ENCODE results near the gene TMEM9. TPM values are rescaled to one million over a fixed set of nuclear protein-coding genes. Genes with fewer than 3 reads are reported as not detected.

Gene TMEM9
- total RNA-seq, 3 donors from 2014 or later, result 19.1 to 38.9 (median 24.1) TPM

DNA sequence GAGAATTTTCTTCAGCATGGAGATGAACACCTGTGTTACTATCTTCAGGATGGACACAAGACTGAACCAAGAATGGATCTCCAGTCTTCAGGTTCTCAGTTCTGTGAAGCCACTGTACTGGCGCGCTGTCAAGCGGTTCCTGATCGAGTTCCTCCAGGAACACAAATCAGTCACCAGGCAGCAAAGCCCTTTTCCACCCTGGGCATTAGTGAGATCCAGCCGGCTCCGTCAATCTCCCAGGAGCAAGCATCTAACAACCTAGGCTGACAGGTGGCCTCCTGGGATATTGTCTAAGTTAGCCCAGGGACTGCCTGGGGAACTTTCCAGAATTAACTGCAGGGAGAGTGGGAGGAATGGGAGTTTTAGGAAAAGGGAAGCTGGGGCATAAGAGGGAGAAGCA is 26.6 kb upstream of the TMEM9 start:
- Histone ChIP-seq H3K4me1 (ENCODE audit: low read depth) (no peaks in the 10 kb centered on the region), H3K9me3 (no peaks in the 10 kb centered on the region), H3K36me3 (ENCODE audit: low read depth) (no peaks in the 10 kb centered on the region), H3K4me3 (no peak overlapping the region)
- DNase-seq (no peak), ATAC-seq (no peak)
- TF ChIP-seq, protein P1, sequence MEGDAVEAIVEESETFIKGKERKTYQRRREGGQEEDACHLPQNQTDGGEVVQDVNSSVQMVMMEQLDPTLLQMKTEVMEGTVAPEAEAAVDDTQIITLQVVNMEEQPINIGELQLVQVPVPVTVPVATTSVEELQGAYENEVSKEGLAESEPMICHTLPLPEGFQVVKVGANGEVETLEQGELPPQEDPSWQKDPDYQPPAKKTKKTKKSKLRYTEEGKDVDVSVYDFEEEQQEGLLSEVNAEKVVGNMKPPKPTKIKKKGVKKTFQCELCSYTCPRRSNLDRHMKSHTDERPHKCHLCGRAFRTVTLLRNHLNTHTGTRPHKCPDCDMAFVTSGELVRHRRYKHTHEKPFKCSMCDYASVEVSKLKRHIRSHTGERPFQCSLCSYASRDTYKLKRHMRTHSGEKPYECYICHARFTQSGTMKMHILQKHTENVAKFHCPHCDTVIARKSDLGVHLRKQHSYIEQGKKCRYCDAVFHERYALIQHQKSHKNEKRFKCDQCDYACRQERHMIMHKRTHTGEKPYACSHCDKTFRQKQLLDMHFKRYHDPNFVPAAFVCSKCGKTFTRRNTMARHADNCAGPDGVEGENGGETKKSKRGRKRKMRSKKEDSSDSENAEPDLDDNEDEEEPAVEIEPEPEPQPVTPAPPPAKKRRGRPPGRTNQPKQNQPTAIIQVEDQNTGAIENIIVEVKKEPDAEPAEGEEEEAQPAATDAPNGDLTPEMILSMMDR (IDR thresholded peaks at IDR 0.05), result no peak
- intact Hi-C loops (cut with DNase I, micrococcal nuclease), result no loop called here

DNA sequence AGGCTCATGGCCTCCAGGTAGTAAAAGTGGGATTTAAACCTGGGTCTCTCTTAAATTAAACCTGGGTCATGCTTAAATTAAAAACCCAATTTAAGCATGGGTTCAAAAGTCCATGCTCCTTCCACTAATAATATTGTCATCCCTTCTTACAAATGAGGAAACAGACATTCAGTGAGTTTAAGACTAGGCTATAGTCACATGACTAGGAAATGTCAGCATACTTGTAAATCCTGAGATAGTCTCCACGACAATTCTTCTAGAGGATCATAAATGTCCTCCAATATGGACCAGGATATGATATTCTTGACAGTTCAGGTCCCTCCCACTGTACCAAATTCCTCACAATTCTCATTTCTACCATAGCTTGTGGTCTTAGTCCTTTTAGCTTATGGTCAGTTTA is 25.9 kb upstream of the TMEM9 start:
- TF ChIP-seq, protein P1 (IDR thresholded peaks at IDR 0.05), result no peak
- intact Hi-C loops (cut with DNase I, micrococcal nuclease), result no loop called here
- no peaks in the 10 kb centered on the region for H3K36me3 ChIP-seq (ENCODE audit: low read depth)
- no peak for DNase-seq
- H3K9me3 ChIP-seq, result no peaks in the 10 kb centered on the region
- peak; percentile 43 for ATAC-seq
- no peaks in the 10 kb centered on the region for H3K4me1 ChIP-seq (ENCODE audit: low read depth)
- H3K4me3 ChIP-seq, result no peak overlapping the region

DNA sequence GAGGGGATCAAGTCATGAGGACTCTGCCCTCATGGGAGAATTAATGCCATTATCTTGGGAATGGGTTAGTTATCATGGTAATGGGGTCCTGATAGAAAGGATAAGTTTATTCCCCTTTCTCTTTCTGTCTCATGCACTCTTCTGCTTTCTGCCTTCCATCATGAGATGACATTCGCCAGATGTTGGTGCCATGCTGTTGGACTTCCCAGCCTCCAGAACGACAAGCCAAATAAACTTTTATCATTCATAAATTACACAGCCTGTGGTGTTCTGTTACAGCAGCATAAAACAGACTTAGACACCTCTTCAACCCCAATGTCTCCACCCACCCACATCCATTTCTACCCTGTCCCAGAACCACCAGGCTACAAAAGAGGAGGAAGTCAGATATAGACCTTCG is 24.4 kb upstream of the TMEM9 start:
- Histone ChIP-seq H3K4me1 (ENCODE audit: low read depth) (no peaks in the 10 kb centered on the region), H3K4me3 (no peak overlapping the region), H3K9me3 (no peaks in the 10 kb centered on the region), H3K36me3 (ENCODE audit: low read depth) (no peaks in the 10 kb centered on the region)
- DNase-seq (no peak), ATAC-seq (no peak)
- TF ChIP-seq, protein P1 (IDR thresholded peaks at IDR 0.05), result no peak
- intact Hi-C loops (cut with DNase I, micrococcal nuclease), result no loop called here

DNA sequence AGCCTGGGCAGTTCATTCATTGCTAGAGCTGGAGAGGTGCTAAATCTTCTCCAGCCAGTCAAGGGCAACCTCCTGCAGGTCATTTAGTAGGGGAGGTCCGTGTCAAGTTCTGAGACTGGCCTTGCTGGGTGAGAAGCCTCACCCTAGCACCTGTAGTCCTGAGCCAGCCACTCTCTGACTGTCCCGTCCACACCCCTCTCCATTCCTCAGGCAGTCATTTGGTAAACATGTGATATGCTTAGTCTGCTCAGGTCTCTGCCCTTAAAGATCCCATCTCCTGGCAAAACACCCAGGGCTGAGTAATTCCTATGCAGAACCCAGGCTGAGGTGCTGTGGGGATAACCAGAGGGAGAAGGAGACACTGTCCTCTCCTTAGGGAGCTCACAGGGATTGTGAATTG is 22.7 kb upstream of the TMEM9 start:
- peak; percentile 86 for ATAC-seq

DNA sequence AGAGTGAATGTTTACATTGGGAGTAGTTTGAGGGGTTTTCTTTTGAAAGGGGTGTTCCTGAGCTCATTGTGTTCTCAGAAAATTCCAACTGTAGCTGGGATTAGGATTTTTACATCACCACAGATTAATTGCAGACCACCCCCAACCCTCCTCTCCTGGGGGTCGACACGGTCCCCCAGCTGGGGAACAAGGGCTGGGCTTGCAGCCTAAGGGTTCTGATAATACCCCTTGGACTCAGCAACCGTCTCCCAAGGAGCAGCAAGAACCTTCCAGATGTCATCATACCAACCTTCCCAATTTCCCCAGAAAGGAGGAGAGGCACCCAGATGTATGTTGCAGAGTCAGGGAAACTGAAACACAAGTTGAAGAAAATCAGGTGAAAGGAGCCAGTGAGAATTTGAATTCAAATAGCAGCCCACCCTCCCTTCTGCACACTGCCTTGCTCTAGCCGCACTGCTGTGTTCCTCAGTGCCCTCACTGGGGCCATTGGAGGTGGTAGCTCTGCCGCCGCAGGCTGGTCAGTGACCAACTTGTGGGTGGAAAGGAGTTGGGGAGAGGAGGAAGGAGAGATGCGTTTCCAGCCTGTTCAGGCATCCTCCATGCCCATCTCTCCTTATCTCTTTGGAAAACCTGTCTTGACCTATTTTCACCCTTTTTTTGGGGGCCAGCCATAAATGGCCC is 21.7 kb upstream of the TMEM9 start:
- peaks cover 4% of the 10 kb centered on the region for H3K4me1 ChIP-seq (ENCODE audit: low read depth)
- H3K36me3 ChIP-seq (ENCODE audit: low read depth), result no peaks in the 10 kb centered on the region
- no peaks in the 10 kb centered on the region for H3K9me3 ChIP-seq
- DNase-seq, result no peak
- intact Hi-C loops (cut with DNase I, micrococcal nuclease), result no loop called here
- TF ChIP-seq, protein P1 (IDR thresholded peaks at IDR 0.05), result no peak
- ATAC-seq, result no peak
- no peak overlapping the region for H3K4me3 ChIP-seq

More for the DNA sequence above, 22.7 kb upstream of the TMEM9 start:
- DNase-seq, result peak in 1 of 3 donors; percentile 32
- intact Hi-C loops (cut with DNase I, micrococcal nuclease), result no loop called here
- H3K4me1 ChIP-seq (ENCODE audit: low read depth), result no peaks in the 10 kb centered on the region
- no peak overlapping the region for H3K4me3 ChIP-seq
- H3K9me3 ChIP-seq, result no peaks in the 10 kb centered on the region
- H3K36me3 ChIP-seq (ENCODE audit: low read depth), result no peaks in the 10 kb centered on the region
- TF ChIP-seq, protein P1 (IDR thresholded peaks at IDR 0.05), result no peak
